HG02678 (cell line): ENCODE data around the gene ST6GALNAC3.
"Not testable (repeated sequence)": the region's sequence is repeated elsewhere in the genome, so short reads cannot be mapped to it uniquely, and the experiment has no call there.

Source experiments
- ATAC-seq: cut with Tn5 transposase; IDR thresholded peaks from one replicate; pipeline ENCODE4 v1.9.1; 2021; ENCODE audit warnings: mild to moderate bottlenecking, moderate library complexity; ENCODE audit not compliant: unreplicated experiment

ST6GALNAC3 gene

GRCh38 chr1:76105372-76105771 is 30.8 kb downstream of the ST6GALNAC3 start:
- ATAC-seq: no peak

GRCh38 chr1:76106251-76106650 is 31.7 kb downstream of the ST6GALNAC3 start:
- no peak for ATAC-seq

- no peak for ATAC-seq
Observed at GRCh38 chr1:76106719-76107235, 32.2 kb downstream of the ST6GALNAC3 start.

- ATAC-seq: no peak
Observed at GRCh38 chr1:76109404-76109803, 34.9 kb downstream of the ST6GALNAC3 start.

GRCh38 chr1:76109901-76110560 is 35.5 kb downstream of the ST6GALNAC3 start:
- no peak for ATAC-seq

GRCh38 chr1:76110666-76111065 is 36.1 kb downstream of the ST6GALNAC3 start:
- ATAC-seq: no peak

GRCh38 chr1:76112321-76112720 is 37.8 kb downstream of the ST6GALNAC3 start:
- not testable (repeated sequence) for ATAC-seq

- ATAC-seq: no peak
Observed at GRCh38 chr1:76113446-76113845, 38.9 kb downstream of the ST6GALNAC3 start.

- ATAC-seq: no peak
Observed at GRCh38 chr1:76115171-76115570, 40.6 kb downstream of the ST6GALNAC3 start.

- no peak for ATAC-seq
Observed at GRCh38 chr1:76121850-76122249, 47.3 kb downstream of the ST6GALNAC3 start.

GRCh38 chr1:76122271-76122670 is 47.7 kb downstream of the ST6GALNAC3 start:
- ATAC-seq: no peak

GRCh38 chr1:76123411-76124064 is 49.0 kb downstream of the ST6GALNAC3 start:
- not testable (repeated sequence) for ATAC-seq

GRCh38 chr1:76124196-76124595 is 49.6 kb downstream of the ST6GALNAC3 start:
- no peak for ATAC-seq

- no peak for ATAC-seq
Observed at GRCh38 chr1:76125473-76126219, 51.1 kb downstream of the ST6GALNAC3 start.

- ATAC-seq: no peak
Observed at GRCh38 chr1:76128096-76128495, 53.5 kb downstream of the ST6GALNAC3 start.

- no peak for ATAC-seq
Observed at GRCh38 chr1:76129731-76130130, 55.2 kb downstream of the ST6GALNAC3 start.

GRCh38 chr1:76130992-76131391 is 56.4 kb downstream of the ST6GALNAC3 start:
- ATAC-seq: no peak

GRCh38 chr1:76133977-76134376 is 59.4 kb downstream of the ST6GALNAC3 start:
- ATAC-seq: no peak

GRCh38 chr1:76135835-76136234 is 61.3 kb downstream of the ST6GALNAC3 start:
- ATAC-seq: no peak

GRCh38 chr1:76136894-76137293 is 62.3 kb downstream of the ST6GALNAC3 start:
- ATAC-seq: no peak

GRCh38 chr1:76137746-76138145 is 63.2 kb downstream of the ST6GALNAC3 start:
- ATAC-seq: no peak

- no peak for ATAC-seq
Observed at GRCh38 chr1:76138217-76138616, 63.7 kb downstream of the ST6GALNAC3 start.
